GM19328 (cell line): ENCODE results near the gene KCNIP3.

ENCODE experiments used
- ATAC-seq: cut with Tn5 transposase; IDR thresholded peaks from one replicate; pipeline ENCODE4 v1.9.1; 2021; ENCODE audit warnings: mild to moderate bottlenecking, moderate library complexity; ENCODE audit not compliant: unreplicated experiment

Gene KCNIP3

GRCh38 chr2:95274291-95275150 lies 22.6 kb upstream of the KCNIP3 start, which contains the start of gene PROM2:
Gene PROM2, plus strand, starts transcription at chr2:95274449. Its CDS starts 137 bp downstream, at chr2:95274586.
- no peak for ATAC-seq

- no peak for ATAC-seq
These were observed 22.0 kb upstream of the KCNIP3 start for GRCh38 chr2:95275151-95275515.

- no peak for ATAC-seq
These were observed 21.4 kb upstream of the KCNIP3 start for GRCh38 chr2:95275601-95276243.

- ATAC-seq: no peak
These were observed 20.8 kb upstream of the KCNIP3 start for GRCh38 chr2:95276244-95276887.

GRCh38 chr2:95276888-95277245 lies 20.3 kb upstream of the KCNIP3 start:
- no peak for ATAC-seq

- no peak for ATAC-seq
These were observed 19.8 kb upstream of the KCNIP3 start for GRCh38 chr2:95277246-95277906.

GRCh38 chr2:95278051-95278471 lies 19.1 kb upstream of the KCNIP3 start:
- no peak for ATAC-seq

GRCh38 chr2:95278637-95279225 lies 18.4 kb upstream of the KCNIP3 start:
- ATAC-seq: no peak

GRCh38 chr2:95279435-95280035 lies 17.6 kb upstream of the KCNIP3 start:
- no peak for ATAC-seq

GRCh38 chr2:95281071-95281470 lies 16.1 kb upstream of the KCNIP3 start:
- ATAC-seq: no peak

GRCh38 chr2:95281786-95282185 lies 15.4 kb upstream of the KCNIP3 start:
- ATAC-seq: no peak

GRCh38 chr2:95282458-95282857 lies 14.7 kb upstream of the KCNIP3 start:
- no peak for ATAC-seq

- ATAC-seq: no peak
These were observed 13.6 kb upstream of the KCNIP3 start for GRCh38 chr2:95283562-95283961.

- ATAC-seq: no peak
These were observed 12.1 kb upstream of the KCNIP3 start for GRCh38 chr2:95284886-95285541.

GRCh38 chr2:95285542-95285932 lies 11.6 kb upstream of the KCNIP3 start:
- no peak for ATAC-seq

- no peak for ATAC-seq
These were observed 9.8 kb upstream of the KCNIP3 start for GRCh38 chr2:95287336-95287735.

GRCh38 chr2:95287806-95288205 lies 9.3 kb upstream of the KCNIP3 start:
- no peak for ATAC-seq

GRCh38 chr2:95289253-95289652 lies 7.9 kb upstream of the KCNIP3 start:
- ATAC-seq: no peak

- no peak for ATAC-seq
These were observed 5.9 kb upstream of the KCNIP3 start for GRCh38 chr2:95291222-95291621.

- no peak for ATAC-seq
These were observed 4.4 kb upstream of the KCNIP3 start for GRCh38 chr2:95292623-95293260.
